Sigmoid colon (tissue), 4 donors: ENCODE measurements around the gene VCX3A.

Experiments
- EP300 ChIP-seq, 4 donors: sonication (generic); formaldehyde crosslinking; IDR thresholded peaks; one replicate each; pipeline ENCODE4 v1.6.1; 2017; ENCODE audit warnings: antibody characterized with exemption in 4 of 4
- POLR2AphosphoS5 ChIP-seq, 4 donors: sonication (generic); formaldehyde crosslinking; IDR thresholded peaks; one replicate each; pipeline ENCODE4 v1.6.1; 2017; ENCODE audit warnings: antibody characterized with exemption in 4 of 4
- TF ChIP-seq, protein P1 (sequence below), 4 experiments: fragments of 450-650 bp in 3 of 4; fragments of 200-600 bp in 1 of 4; IDR thresholded peaks; one replicate each; pipeline ENCODE4 v1.5.1; 2016 to 2019; ENCODE audit warnings: antibody characterized with exemption in 4 of 4, mild to moderate bottlenecking in 3 of 4, moderate library complexity in 2 of 4

DNA sequence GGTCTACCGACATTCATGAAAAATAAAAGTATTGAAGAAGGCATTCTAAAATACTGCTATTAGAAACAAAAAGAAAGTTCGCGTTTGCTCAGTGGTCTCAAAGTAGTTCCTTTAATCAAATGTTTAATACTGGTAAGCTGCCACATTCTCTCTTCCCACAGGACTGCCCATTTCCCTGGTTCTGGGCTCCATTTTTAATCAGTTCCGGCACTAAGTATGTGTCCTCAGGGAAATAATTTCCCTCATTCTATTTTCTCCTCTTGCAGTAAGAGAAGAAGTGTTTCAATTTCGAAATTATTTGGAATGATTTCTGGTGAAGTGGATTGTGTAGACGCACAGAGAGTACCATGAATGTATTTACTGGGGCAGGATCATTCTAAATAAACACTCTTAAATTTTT is 17.5 kb downstream of the VCX3A start:
- TF ChIP-seq, protein P1, sequence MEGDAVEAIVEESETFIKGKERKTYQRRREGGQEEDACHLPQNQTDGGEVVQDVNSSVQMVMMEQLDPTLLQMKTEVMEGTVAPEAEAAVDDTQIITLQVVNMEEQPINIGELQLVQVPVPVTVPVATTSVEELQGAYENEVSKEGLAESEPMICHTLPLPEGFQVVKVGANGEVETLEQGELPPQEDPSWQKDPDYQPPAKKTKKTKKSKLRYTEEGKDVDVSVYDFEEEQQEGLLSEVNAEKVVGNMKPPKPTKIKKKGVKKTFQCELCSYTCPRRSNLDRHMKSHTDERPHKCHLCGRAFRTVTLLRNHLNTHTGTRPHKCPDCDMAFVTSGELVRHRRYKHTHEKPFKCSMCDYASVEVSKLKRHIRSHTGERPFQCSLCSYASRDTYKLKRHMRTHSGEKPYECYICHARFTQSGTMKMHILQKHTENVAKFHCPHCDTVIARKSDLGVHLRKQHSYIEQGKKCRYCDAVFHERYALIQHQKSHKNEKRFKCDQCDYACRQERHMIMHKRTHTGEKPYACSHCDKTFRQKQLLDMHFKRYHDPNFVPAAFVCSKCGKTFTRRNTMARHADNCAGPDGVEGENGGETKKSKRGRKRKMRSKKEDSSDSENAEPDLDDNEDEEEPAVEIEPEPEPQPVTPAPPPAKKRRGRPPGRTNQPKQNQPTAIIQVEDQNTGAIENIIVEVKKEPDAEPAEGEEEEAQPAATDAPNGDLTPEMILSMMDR (IDR thresholded peaks at IDR 0.05) = no peak
- no peak for TF ChIP-seq EP300 (IDR thresholded peaks at IDR 0.05)
- TF ChIP-seq POLR2AphosphoS5 (IDR thresholded peaks at IDR 0.05) = no peak
